Progenitor cell of endocrine pancreas (in vitro differentiated cells): ENCODE results near the gene DOHH. TPM values are rescaled to one million over a fixed set of nuclear protein-coding genes. Genes with fewer than 3 reads are reported as not detected.
A peak's percentile ranks its signal among the peaks of the same experiment; 100 is the strongest.
"Not testable (repeated sequence)": the region's sequence is repeated elsewhere in the genome, so short reads cannot be mapped to it uniquely, and the experiment has no call there.

ENCODE experiments used
- DNase-seq: peaks from one replicate; pipeline ENCODE4 v3.0.0; 2021; ENCODE audit warnings: low spot score; ENCODE audit not compliant: unreplicated experiment
- H3K27ac Mint-ChIP-seq: 2 replicates; pipeline ENCODE4 v1.8.0; 2021; ENCODE audit warnings: mild to moderate bottlenecking, moderate library complexity, mixed read lengths
- H3K27me3 Mint-ChIP-seq: 2 replicates; pipeline ENCODE4 v1.8.0; 2021; ENCODE audit warnings: mixed read lengths
- H3K36me3 Mint-ChIP-seq: 2 replicates; pipeline ENCODE4 v1.8.0; 2022; ENCODE audit warnings: mixed read lengths; ENCODE audit not compliant: insufficient read depth
- H3K4me1 Mint-ChIP-seq: 2 replicates; pipeline ENCODE4 v1.8.0; 2021; ENCODE audit warnings: low read depth, mixed read lengths
- H3K4me3 Mint-ChIP-seq: 2 replicates; pipeline ENCODE4 v1.8.0; 2021; ENCODE audit warnings: low read depth, mild to moderate bottlenecking, moderate library complexity, mixed read lengths
- H3K9me3 Mint-ChIP-seq: 2 replicates; pipeline ENCODE4 v1.8.0; 2021; ENCODE audit warnings: low read depth, mixed read lengths
- CTCF ChIP-seq: fragments of 200-600 bp; sonication (generic); IDR thresholded peaks from one replicate; pipeline ENCODE4 v1.5.0; 2021; ENCODE audit warnings: antibody characterized with exemption, mild to moderate bottlenecking; ENCODE audit not compliant: unreplicated experiment
- total RNA-seq: library from RNA; stranded (reverse); gene quantifications from 2 replicates; pipeline ENCODE4 v1.2.1, GENCODE V29; 2021

DOHH gene
- total RNA-seq, 1 donor from 2014 or later, result 9.9 TPM

GRCh38 chr19:3511506-3512251 is 11.2 kb upstream of the DOHH start:
- DNase-seq, result no peak
- peaks cover 4% of the 10 kb centered on the region for H3K36me3 Mint-ChIP-seq
- H3K27ac Mint-ChIP-seq, result no peak overlapping the region
- no peak for TF ChIP-seq CTCF
- no peaks in the 10 kb centered on the region for H3K9me3 Mint-ChIP-seq
- no peaks in the 10 kb centered on the region for H3K27me3 Mint-ChIP-seq
- H3K4me1 Mint-ChIP-seq, result peaks cover 18% of the 10 kb centered on the region
- H3K4me3 Mint-ChIP-seq, result no peak overlapping the region

GRCh38 chr19:3510727-3511126 is 10.3 kb upstream of the DOHH start:
- TF ChIP-seq CTCF, result no peak
- H3K36me3 Mint-ChIP-seq, result peaks cover 4% of the 10 kb centered on the region
- H3K4me3 Mint-ChIP-seq, result no peak overlapping the region
- no peaks in the 10 kb centered on the region for H3K27me3 Mint-ChIP-seq
- peaks cover 20% of the 10 kb centered on the region for H3K4me1 Mint-ChIP-seq
- no peak for DNase-seq
- no peak overlapping the region for H3K27ac Mint-ChIP-seq
- H3K9me3 Mint-ChIP-seq, result no peaks in the 10 kb centered on the region

GRCh38 chr19:3509566-3509989 is 9.1 kb upstream of the DOHH start:
- Mint-ChIP-seq H3K27ac (peak overlapping the region; percentile 27), H3K36me3 (peaks cover 4% of the 10 kb centered on the region), H3K27me3 (no peaks in the 10 kb centered on the region), H3K4me3 (peak overlapping the region; percentile 57), H3K9me3 (no peaks in the 10 kb centered on the region), H3K4me1 (peaks cover 20% of the 10 kb centered on the region)
- TF ChIP-seq CTCF, result no peak
- no peak for DNase-seq

- TF ChIP-seq CTCF, result no peak
- Mint-ChIP-seq H3K27me3 (no peaks in the 10 kb centered on the region), H3K9me3 (no peaks in the 10 kb centered on the region), H3K27ac (no peak overlapping the region), H3K4me3 (peak overlapping the region; percentile 57), H3K4me1 (peaks cover 20% of the 10 kb centered on the region), H3K36me3 (peaks cover 4% of the 10 kb centered on the region)
- DNase-seq, result no peak
These were observed 8.5 kb upstream of the DOHH start for GRCh38 chr19:3508771-3509535.

- H3K36me3 Mint-ChIP-seq, H3K9me3 Mint-ChIP-seq: not testable (repeated sequence)
- peaks cover 20% of the 10 kb centered on the region for H3K4me1 Mint-ChIP-seq
These were observed 7.7 kb upstream of the DOHH start for GRCh38 chr19:3508121-3508661.

More at GRCh38 chr19:3508121-3508661, 7.7 kb upstream of the DOHH start:
- not testable (repeated sequence) for DNase-seq, H3K27me3 Mint-ChIP-seq
- Mint-ChIP-seq H3K4me3 (peak overlapping the region; percentile 90), H3K27ac (peak overlapping the region; percentile 76)
